ENCODE results near the gene PRKRA. TPM values are rescaled to one million over a fixed set of nuclear protein-coding genes. Genes with fewer than 3 reads are reported as not detected.
"Not testable (repeated sequence)": the region's sequence is repeated elsewhere in the genome, so short reads cannot be mapped to it uniquely, and the experiment has no call there.

Gene PRKRA
- total RNA-seq, 2 experiments from 2014 or later: 56.3 to 60.3 TPM

DNA sequence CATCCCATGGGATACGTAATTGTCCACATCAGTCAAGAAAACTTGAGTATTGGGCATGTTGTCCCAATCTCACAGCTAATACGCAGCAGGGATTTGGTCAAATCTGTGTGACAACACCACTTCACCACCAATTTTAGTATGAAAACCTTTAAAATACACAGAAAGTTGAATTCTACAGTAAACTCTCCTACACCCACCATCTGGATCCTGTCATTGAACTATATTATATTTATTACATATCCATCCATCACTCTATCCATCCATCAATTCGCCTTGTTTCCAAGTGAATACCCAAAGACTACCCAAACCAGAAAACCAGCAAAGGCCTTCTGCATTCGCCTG, 28.3 kb upstream of the PRKRA start:
- DNase-seq: no peak
- Mint-ChIP-seq H3K36me3 (no peaks in the 10 kb centered on the region), H3K27me3 (no peaks in the 10 kb centered on the region), H3K4me3 (peak overlapping the region; percentile 97), H3K27ac (peak overlapping the region; percentile 97), H3K4me1 (ENCODE audit: low read depth) (peaks cover 34% of the 10 kb centered on the region), H3K9me3 (no peaks in the 10 kb centered on the region)
- ChIA-PET POLR2A (interaction anchor here (3.3 kb wide), 1 partner anchor 28 kb away, joined by 12 read pairs; the partner anchor contains the start of genes PJVK and PRKRA), CTCF (interaction anchor here (1.0 to 2.3 kb wide), 5 partner anchors 30 to 367 kb away, joined by 3 to 10 read pairs (median 6); partner anchors contain the start of gene RBM45)
- intact Hi-C loops (cut with micrococcal nuclease): loop anchor here (1.0 to 10.0 kb wide), 5 partner anchors 44 to 416 kb away; no protein-coding TSS in a partner anchor

DNA sequence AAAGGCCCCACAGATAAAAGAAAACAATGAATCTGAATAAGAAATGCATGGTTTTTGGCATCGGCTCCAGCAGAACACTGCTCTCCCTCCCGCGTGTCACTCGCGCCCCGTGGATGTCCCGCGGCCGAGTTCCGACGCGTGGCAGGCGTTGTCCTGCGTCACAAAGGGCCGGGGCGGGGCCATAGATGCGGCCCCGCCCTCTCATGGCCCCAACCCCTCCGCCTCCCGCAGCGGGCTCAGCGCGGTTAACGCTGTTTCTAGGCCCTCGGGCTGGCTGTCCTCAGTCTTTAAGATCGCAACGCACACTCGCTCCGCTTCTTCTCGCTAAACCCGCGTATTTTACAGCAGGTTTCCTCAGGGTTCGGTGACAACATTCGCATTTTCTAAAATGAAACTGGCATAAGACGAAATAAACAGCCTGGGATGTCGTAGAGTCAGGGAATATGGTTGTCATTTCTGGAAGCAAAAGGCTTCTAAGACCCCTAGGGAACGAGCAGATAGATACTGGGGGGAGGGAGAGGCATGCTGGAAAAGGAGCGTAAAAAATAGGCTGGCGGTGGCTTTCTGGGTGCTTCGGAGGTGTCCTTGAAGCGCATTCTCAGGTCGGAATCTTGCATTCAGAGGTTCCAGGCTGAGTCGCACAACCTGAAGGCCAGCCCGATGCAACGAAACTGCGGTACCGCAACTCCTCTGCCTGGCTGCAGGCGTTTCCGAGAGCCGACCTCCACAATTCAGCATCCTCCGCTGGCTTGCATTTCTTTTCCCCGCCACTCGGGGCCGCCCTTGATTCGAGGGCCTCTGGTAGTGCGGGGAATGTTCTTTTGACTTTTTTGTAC, 27.7 kb upstream of the PRKRA start, which contains the start of gene FKBP7:
Gene FKBP7 (minus strand): TSS at position 162 of the 836 bp plus-strand sequence. CDS start 101 bp downstream, at position 61.
- H3K27ac Mint-ChIP-seq: peak within 1 kb of the TSS; percentile 97
- CTCF ChIA-PET: interaction anchor here (1.4 to 2.3 kb wide), 4 partner anchors 29 to 52 kb away, joined by 3 to 10 read pairs (median 6); no protein-coding TSS in a partner anchor
- intact Hi-C loops (cut with micrococcal nuclease): loop anchor here (1.0 to 10.0 kb wide), 8 partner anchors 27 to 416 kb away; partner anchors contain the start of genes PJVK and PRKRA
- peak; percentile 87 for DNase-seq
- H3K4me1 Mint-ChIP-seq (ENCODE audit: low read depth): peaks cover 33% of the 10 kb centered on the region
- peak within 1 kb of the TSS; percentile 97 for H3K4me3 Mint-ChIP-seq
- no peaks in the 10 kb centered on the region for H3K36me3 Mint-ChIP-seq
- no peaks in the 10 kb centered on the region for H3K27me3 Mint-ChIP-seq
- H3K9me3 Mint-ChIP-seq: no peaks in the 10 kb centered on the region
- POLR2A ChIA-PET: interaction anchor here (3.3 kb wide), 1 partner anchor 28 kb away, joined by 12 read pairs; the partner anchor contains the start of genes PJVK and PRKRA

DNA sequence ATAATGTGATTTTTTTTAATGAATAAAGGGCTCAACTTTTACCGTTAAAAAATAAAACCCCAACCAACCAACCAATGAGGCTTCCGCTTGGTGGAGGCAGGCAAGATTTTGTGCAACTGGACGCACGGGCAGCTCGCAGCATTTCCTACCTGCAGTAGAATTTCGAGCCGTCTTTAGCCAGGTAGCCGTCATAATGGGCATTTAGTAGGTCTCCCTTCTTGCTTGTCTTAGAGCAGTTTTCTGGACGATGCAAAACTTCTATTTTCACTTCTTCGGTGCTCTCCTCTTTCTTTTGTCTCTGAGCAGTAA, 27.1 kb upstream of the PRKRA start:
- POLR2A ChIA-PET: no interaction called here
- H3K27me3 Mint-ChIP-seq: no peaks in the 10 kb centered on the region
- peak overlapping the region; percentile 97 for H3K27ac Mint-ChIP-seq

DNA sequence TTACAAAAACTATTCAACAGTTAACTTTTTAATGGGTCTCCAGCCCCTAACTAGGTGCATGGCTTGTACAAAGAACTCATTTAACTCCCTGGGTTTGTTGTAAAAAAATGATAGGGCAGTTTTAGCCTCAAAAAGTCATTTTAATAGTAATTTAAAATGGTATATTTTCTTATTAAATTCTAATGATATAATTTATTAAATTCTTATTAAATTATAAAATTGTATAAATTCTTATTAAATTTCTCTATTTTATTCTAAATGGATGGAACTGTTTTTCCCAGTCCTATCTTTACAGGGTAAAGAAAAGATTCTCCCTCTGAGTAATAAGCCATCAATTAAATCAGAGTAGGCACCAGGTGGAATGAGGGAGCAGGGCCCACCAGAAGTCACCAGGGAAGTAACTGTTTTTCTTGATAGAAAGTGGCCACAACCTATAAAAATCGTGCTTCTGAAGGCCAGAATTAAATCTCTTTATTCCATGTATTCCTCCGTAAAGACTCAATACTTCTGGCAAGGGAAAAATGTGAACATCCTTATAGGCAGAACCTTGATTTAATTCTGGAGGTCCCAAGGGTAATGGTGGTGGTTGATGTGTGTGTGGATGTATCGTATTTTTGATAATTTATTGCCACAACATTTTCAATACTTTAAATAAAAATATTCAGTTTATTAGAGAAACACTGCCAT, 26.6 kb upstream of the PRKRA start:
- DNase-seq: no peak
- CTCF ChIA-PET: no interaction called here
- Mint-ChIP-seq H3K36me3 (no peaks in the 10 kb centered on the region), H3K9me3 (no peaks in the 10 kb centered on the region), H3K27ac (no peak overlapping the region), H3K27me3 (no peaks in the 10 kb centered on the region), H3K4me3 (peak overlapping the region; percentile 97), H3K4me1 (ENCODE audit: low read depth) (peaks cover 28% of the 10 kb centered on the region)
- POLR2A ChIA-PET: no interaction called here
- intact Hi-C loops (cut with micrococcal nuclease): loop anchor here (1.0 to 10.0 kb wide), 6 partner anchors 26 to 417 kb away; partner anchors contain the start of genes PJVK and PRKRA

More for the DNA sequence above, 27.1 kb upstream of the PRKRA start:
- Mint-ChIP-seq H3K9me3 (no peaks in the 10 kb centered on the region), H3K4me1 (ENCODE audit: low read depth) (peaks cover 33% of the 10 kb centered on the region), H3K4me3 (peak overlapping the region; percentile 97), H3K36me3 (no peaks in the 10 kb centered on the region)
- CTCF ChIA-PET: no interaction called here
- intact Hi-C loops (cut with micrococcal nuclease): loop anchor here (1.0 to 10.0 kb wide), 6 partner anchors 27 to 417 kb away; partner anchors contain the start of genes PJVK and PRKRA
- DNase-seq: peak; percentile 17

DNA sequence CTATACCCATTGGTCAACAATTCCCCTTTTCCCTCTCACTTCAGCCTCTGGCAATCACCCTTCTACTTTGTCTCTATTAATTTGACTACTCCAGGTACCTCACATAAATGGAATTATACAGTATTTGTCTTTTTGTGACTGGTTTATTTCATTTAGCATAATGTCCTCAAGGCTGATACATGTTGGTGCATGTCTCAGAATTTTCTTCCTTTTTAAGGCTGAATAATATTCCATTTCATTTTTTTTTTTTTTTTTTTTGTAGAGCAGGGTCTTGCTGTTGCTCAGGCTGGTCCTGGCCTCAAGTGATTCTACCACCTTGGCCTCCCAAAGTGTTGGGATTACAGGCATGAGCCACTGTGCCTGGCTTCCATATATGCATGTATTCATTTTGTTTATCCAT, 25.5 kb upstream of the PRKRA start:
- DNase-seq: no peak
- Mint-ChIP-seq H3K27me3 (no peaks in the 10 kb centered on the region), H3K4me1 (ENCODE audit: low read depth) (peaks cover 18% of the 10 kb centered on the region), H3K27ac (no peak overlapping the region), H3K36me3 (no peaks in the 10 kb centered on the region), H3K4me3 (no peak overlapping the region), H3K9me3 (no peaks in the 10 kb centered on the region)
- POLR2A ChIA-PET: no interaction called here
- intact Hi-C loops (cut with micrococcal nuclease): loop anchor here (5.0 to 10.0 kb wide), 2 partner anchors 286 to 418 kb away; no protein-coding TSS in a partner anchor
- CTCF ChIA-PET: no interaction called here

DNA sequence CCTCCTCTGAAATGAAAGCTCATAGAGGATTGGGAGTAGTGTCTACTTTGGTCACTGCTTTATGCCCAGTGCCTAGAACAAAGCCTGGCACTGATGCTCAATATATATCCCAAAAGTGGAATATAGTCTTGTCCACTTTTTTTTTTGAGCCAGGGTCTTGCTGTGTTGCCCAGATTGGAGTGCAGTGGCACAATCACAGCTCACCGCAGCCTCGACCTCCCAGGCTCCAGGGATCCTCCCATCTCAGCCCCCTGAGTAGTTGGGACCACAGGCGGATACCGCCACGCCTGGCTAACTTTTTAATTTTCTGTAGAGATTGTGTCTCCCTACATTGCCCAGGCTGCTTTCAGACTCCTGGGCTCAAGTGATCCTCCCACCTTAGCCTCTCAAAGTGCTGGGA, 23.6 kb upstream of the PRKRA start:
- Mint-ChIP-seq H3K27me3 (no peaks in the 10 kb centered on the region), H3K4me3 (no peak overlapping the region), H3K36me3 (no peaks in the 10 kb centered on the region), H3K9me3 (no peaks in the 10 kb centered on the region), H3K27ac (no peak overlapping the region), H3K4me1 (ENCODE audit: low read depth) (peaks cover 11% of the 10 kb centered on the region)
- ChIA-PET POLR2A (no interaction called here), CTCF (no interaction called here)
- intact Hi-C loops (cut with micrococcal nuclease): loop anchor here (10.0 kb wide), 1 partner anchor 420 kb away; no protein-coding TSS in a partner anchor
- no peak for DNase-seq

DNA sequence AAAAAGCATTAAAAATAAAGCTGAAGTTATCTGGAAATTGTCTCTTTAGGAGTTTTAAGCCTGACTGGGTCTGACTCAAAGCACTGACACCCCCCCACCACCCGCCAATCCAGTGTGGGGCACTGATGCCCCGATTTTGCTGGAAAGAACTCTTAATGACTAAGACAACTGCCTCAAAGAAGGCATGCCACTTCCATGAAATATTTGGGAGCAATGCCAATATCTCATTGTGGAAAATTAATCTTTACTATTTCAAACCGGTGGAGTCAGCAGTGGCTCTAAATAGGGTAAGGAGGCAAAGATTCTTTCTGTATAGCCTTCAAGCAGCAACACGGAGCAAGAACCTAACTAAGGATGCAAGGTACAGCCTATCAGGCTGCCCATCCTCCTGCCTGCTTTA, 23.0 kb upstream of the PRKRA start:
- intact Hi-C loops (cut with micrococcal nuclease): loop anchor here (10.0 kb wide), 1 partner anchor 421 kb away; no protein-coding TSS in a partner anchor
- Mint-ChIP-seq H3K27ac (no peak overlapping the region), H3K4me3 (no peak overlapping the region), H3K9me3 (no peaks in the 10 kb centered on the region), H3K27me3 (no peaks in the 10 kb centered on the region), H3K4me1 (ENCODE audit: low read depth) (peaks cover 5% of the 10 kb centered on the region), H3K36me3 (no peaks in the 10 kb centered on the region)
- no peak for DNase-seq
- ChIA-PET CTCF (no interaction called here), POLR2A (no interaction called here)

DNA sequence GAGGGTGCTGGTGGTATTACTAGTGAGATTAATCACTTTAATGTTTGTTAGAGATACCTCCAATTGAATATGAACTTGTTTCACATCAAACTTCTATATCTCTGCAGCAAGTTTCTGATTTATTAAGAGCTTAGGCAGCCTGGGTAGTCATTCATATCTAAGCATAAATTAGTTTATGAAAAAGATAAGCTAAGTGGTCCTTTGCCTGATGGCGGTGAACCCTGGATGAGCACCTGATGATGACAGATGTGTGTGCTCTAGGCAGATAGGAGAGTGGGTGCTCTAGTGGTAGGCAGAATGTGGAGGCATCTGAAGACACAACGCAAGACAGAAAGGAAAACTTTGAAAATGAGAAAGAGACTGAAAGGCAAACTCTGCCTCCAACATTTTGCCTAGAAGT, 22.4 kb upstream of the PRKRA start:
- ChIA-PET POLR2A (no interaction called here), CTCF (no interaction called here)
- Mint-ChIP-seq H3K36me3 (no peaks in the 10 kb centered on the region), H3K27ac (no peak overlapping the region), H3K4me1 (ENCODE audit: low read depth) (peaks cover 5% of the 10 kb centered on the region), H3K27me3 (no peaks in the 10 kb centered on the region), H3K9me3 (no peaks in the 10 kb centered on the region), H3K4me3 (no peak overlapping the region)
- DNase-seq: no peak
- intact Hi-C loops (cut with micrococcal nuclease): loop anchor here (10.0 kb wide), 1 partner anchor 421 kb away; no protein-coding TSS in a partner anchor

DNA sequence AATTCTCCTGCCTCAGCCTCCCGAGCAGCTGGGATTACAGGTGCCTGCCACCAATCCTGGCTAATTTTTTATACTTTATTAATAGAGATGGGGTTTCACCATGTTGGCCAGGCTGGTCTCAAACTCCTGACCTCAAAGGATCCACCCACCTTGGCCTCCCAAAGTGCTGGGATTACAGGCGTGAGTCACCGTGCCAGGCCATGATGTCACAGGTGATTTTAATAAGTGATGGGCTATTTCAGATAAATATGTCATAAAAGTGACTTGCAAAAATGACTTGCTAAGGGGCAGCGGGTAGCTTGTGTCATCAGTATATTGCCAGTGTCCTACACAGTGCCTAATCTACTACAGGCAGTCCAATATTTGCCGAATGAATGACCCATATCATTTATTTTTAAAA, 20.3 kb upstream of the PRKRA start:
- H3K4me1 Mint-ChIP-seq (ENCODE audit: low read depth); H3K36me3 Mint-ChIP-seq; DNase-seq; H3K4me3 Mint-ChIP-seq; H3K27me3 Mint-ChIP-seq; H3K9me3 Mint-ChIP-seq; H3K27ac Mint-ChIP-seq; CTCF ChIA-PET: not testable (repeated sequence)
- intact Hi-C loops (cut with micrococcal nuclease): loop anchor here (10.0 kb wide), 1 partner anchor 423 kb away; no protein-coding TSS in a partner anchor
- POLR2A ChIA-PET: interaction anchor here (0.6 kb wide), 1 partner anchor 46 kb away, joined by 3 read pairs; no protein-coding TSS in a partner anchor

DNA sequence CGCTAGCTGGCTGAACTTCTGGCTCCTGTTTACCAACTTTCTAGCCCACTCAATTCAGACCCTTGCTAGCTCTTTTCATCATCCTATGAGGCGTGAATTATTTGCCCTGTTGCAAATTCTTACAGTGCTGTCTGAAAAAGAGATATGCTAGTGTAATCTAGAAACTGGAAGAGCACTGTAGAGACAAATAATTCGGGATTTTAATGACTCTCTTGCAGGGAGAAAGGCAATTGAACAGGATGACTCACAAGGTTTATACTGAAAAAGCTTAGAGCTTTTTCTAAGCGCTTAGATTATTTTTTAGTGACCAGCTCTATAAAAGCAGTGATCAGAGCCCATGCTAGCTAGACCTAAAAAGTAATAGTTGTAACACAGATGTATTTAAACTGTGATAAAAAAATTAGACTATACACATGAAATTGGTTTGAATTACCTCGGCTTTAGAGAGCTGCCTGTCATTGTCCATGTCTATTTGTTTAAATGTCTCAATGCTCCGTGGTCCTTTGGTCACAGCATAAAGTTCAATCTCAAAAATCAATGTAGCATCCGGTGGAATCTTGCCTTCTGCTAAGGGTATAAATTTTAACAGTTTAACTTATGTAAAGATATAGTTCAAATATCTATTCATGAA, 18.4 kb upstream of the PRKRA start:
- intact Hi-C loops (cut with micrococcal nuclease): no loop called here
- Mint-ChIP-seq H3K4me1 (ENCODE audit: low read depth) (no peaks in the 10 kb centered on the region), H3K36me3 (peaks cover 2% of the 10 kb centered on the region), H3K27me3 (no peaks in the 10 kb centered on the region), H3K9me3 (no peaks in the 10 kb centered on the region), H3K4me3 (no peak overlapping the region), H3K27ac (no peak overlapping the region)
- DNase-seq: no peak
- ChIA-PET CTCF (no interaction called here), POLR2A (no interaction called here)

DNA sequence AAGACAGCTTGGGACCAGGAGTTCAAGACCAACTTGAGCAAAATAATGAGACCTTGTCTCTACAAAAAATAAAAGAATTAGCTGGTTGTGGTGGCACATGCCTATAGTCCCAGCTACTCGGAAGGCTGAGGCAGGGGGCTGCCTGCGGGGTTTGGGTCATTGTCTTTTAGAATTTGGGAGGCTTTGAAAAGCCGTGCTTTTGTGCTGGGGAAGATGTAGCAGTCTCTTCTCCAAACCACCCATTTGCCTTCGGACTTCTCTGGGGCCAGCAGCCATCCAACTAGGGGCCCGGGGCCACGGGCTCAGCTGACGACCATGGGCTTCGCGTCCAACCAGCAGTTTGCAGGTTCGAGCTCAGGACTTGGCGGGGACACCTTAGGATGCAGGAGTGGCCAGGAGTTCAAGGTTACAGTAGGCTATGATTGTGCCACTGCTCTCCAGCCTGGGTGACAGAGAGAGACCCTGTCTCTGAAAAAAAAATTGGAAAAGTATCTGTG, 6.5 kb upstream of the PRKRA start:
- POLR2A ChIA-PET: no interaction called here
- Mint-ChIP-seq H3K36me3 (no peaks in the 10 kb centered on the region), H3K9me3 (no peaks in the 10 kb centered on the region), H3K4me3 (no peak overlapping the region), H3K4me1 (ENCODE audit: low read depth) (no peaks in the 10 kb centered on the region), H3K27ac (no peak overlapping the region), H3K27me3 (no peaks in the 10 kb centered on the region)
- no peak for DNase-seq
- intact Hi-C loops (cut with micrococcal nuclease): no loop called here
- CTCF ChIA-PET: interaction anchor here (0.7 kb wide), 2 partner anchors 10 to 235 kb away, joined by 3 read pairs; no protein-coding TSS in a partner anchor

DNA sequence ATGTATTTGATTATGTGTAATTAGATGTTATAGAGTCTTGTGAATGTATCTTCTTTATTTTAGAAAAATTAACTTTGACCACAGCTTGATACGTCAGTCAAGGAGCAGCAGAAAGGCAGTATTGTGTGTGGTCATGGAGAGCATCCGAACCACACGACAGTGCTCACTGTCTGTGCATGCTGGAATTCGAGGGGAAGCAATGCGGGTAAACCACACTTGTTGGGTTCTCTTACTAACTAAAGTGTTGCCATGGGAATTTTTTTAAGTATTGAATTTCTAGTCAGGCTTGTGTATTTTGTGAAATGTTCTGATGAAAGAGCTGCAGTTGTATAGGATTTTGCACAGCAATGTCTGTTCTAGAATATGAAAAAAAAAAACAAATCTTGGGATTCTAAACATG, 5.0 kb upstream of the PRKRA start:
- no peaks in the 10 kb centered on the region for H3K27me3 Mint-ChIP-seq
- ChIA-PET POLR2A (no interaction called here), CTCF (no interaction called here)
- no peak overlapping the region for H3K4me3 Mint-ChIP-seq
- intact Hi-C loops (cut with micrococcal nuclease): no loop called here
- H3K27ac Mint-ChIP-seq: no peak overlapping the region
- DNase-seq: no peak
- no peaks in the 10 kb centered on the region for H3K36me3 Mint-ChIP-seq
- no peaks in the 10 kb centered on the region for H3K9me3 Mint-ChIP-seq
- peaks cover 3% of the 10 kb centered on the region for H3K4me1 Mint-ChIP-seq (ENCODE audit: low read depth)
